H1 (cell line): ENCODE data around the gene RTF1. TPM values are rescaled to one million over a fixed set of nuclear protein-coding genes. Genes with fewer than 3 reads are reported as not detected.
A peak's percentile ranks its signal among the peaks of the same experiment; 100 is the strongest.

Experiments
- CTCF ChIA-PET: fragments of 300-600 bp; sonication (Branson Sonifier 250); formaldehyde crosslinking; loops from one replicate; lab custom pipeline; 2021; ENCODE audit not compliant: partially characterized antibody; lab: Charles Lee
- POLR2A ChIA-PET: fragments of 300-600 bp; sonication (Branson Sonifier 250); formaldehyde crosslinking; loops from one replicate; lab custom pipeline; 2021; ENCODE audit warnings: inconsistent platforms; ENCODE audit not compliant: partially characterized antibody; lab: Charles Lee
- DNase-seq, 2 experiments: peaks; one replicate each; pipeline versions ENCODE4 v3.0.0 to v3.0.0-alpha.2; 2010 to 2022; ENCODE audit warnings: low spot score in 2 of 2, low read depth in 1 of 2, mixed read lengths in 1 of 2
- FAIRE-seq: peaks from 2 replicates; lab custom pipeline; 2011; peaks lifted over from hg19 to GRCh38; lab: Jason Lieb, UNC
- H2AFZ ChIP-seq: 2 replicates; pipeline ENCODE4 v1.8.1; 2012; ENCODE audit warnings: low read length, inconsistent platforms
- H2AK5ac ChIP-seq: 2 replicates; pipeline ENCODE4 v1.6.1; 2013; ENCODE audit warnings: low read depth, low read length
- H2BK120ac ChIP-seq: replicated peaks from 2 replicates; pipeline ENCODE3; 2013; ENCODE audit warnings: low read depth, low read length, inconsistent platforms
- H2BK12ac ChIP-seq: 2 replicates; pipeline ENCODE4 v1.6.1; 2013; ENCODE audit warnings: low read depth, low read length
- H2BK15ac ChIP-seq: 2 replicates; pipeline ENCODE4 v1.6.1; 2013; ENCODE audit warnings: low read length
- H2BK20ac ChIP-seq: 2 replicates; pipeline ENCODE4 v1.6.1; 2013; ENCODE audit warnings: low read length
- H2BK5ac ChIP-seq: 2 replicates; pipeline ENCODE4 v1.6.1; 2013; ENCODE audit warnings: low read depth, low read length
- H3K14ac ChIP-seq: 2 replicates; pipeline ENCODE4 v1.6.1; 2013; ENCODE audit warnings: inconsistent platforms; ENCODE audit not compliant: insufficient read length
- H3K18ac ChIP-seq: 2 replicates; pipeline ENCODE4 v1.6.1; 2013; ENCODE audit warnings: low read length; ENCODE audit errors: extremely low read depth
- H3K23ac ChIP-seq: 2 replicates; pipeline ENCODE4 v1.6.1; 2013; ENCODE audit warnings: inconsistent platforms; ENCODE audit not compliant: insufficient read length
- H3K23me2 ChIP-seq: 2 replicates; pipeline ENCODE4 v1.6.1; 2013; ENCODE audit warnings: low read depth, low read length
- H3K27ac ChIP-seq: 2 replicates; pipeline ENCODE4 v1.6.1; 2011; ENCODE audit warnings: low read depth, low read length, inconsistent platforms
- H3K27me3 ChIP-seq, 4 experiments: replicated peaks in 1 of 4; 1 replicate in 1 of 4; 2 replicates in 3 of 4; pipeline versions ENCODE4 v1.6.1 to v1.8.1; 2011 to 2013; ENCODE audit warnings: low read length in 3 of 4, mild to moderate bottlenecking in 3 of 4, inconsistent platforms in 2 of 4, mixed read lengths in 2 of 4, moderate library complexity in 1 of 4; ENCODE audit not compliant: control insufficient read depth in 3 of 4, insufficient read depth in 3 of 4; ENCODE audit errors: extremely low read depth in 1 of 4
- H3K36me3 ChIP-seq, 4 experiments: 2 replicates each; pipeline versions ENCODE4 v1.6.1 to v1.8.1; 2011 to 2013; ENCODE audit warnings: mild to moderate bottlenecking in 4 of 4, low read length in 3 of 4, moderate library complexity in 2 of 4, control low read depth in 1 of 4, inconsistent platforms in 1 of 4; ENCODE audit not compliant: insufficient read depth in 4 of 4, control insufficient read depth in 2 of 4
- H3K4ac ChIP-seq: replicated peaks from 2 replicates; pipeline ENCODE3; 2013; ENCODE audit warnings: low read length, low read depth, mixed read lengths, inconsistent platforms; ENCODE audit not compliant: insufficient read length
- H3K4me1 ChIP-seq, 4 experiments: replicated peaks in 1 of 4; 1 replicate in 1 of 4; 2 replicates in 3 of 4; pipeline versions ENCODE4 v1.6.1 to v1.8.1; 2011 to 2013; ENCODE audit warnings: low read length in 3 of 4, inconsistent platforms in 2 of 4, mixed read lengths in 1 of 4; ENCODE audit not compliant: insufficient read depth in 4 of 4, control insufficient read depth in 3 of 4
- H3K4me2 ChIP-seq, 2 experiments: 2 replicates each; pipeline versions ENCODE4 v1.6.1 to v1.8.1; 2011 to 2013; ENCODE audit warnings: low read depth in 2 of 2, low read length in 2 of 2, control low read depth in 1 of 2, inconsistent platforms in 1 of 2, mild to moderate bottlenecking in 1 of 2; ENCODE audit not compliant: insufficient read depth in 1 of 2
- H3K4me3 ChIP-seq, 4 experiments: fragments of 200-600, 300-600 bp in 1 of 4; sonication (generic), shearing (Covaris generic), sonication (Bioruptor Twin) in 1 of 4; 2 replicates each; pipeline versions ENCODE4 v1.5.1 to v1.8.1; 2011 to 2016; ENCODE audit warnings: low read length in 4 of 4, low read depth in 3 of 4, control low read depth in 2 of 4, inconsistent platforms in 2 of 4, mild to moderate bottlenecking in 2 of 4, mixed read lengths in 1 of 4, moderate library complexity in 1 of 4; ENCODE audit not compliant: insufficient read depth in 2 of 4; ENCODE audit errors: extremely low read depth in 1 of 4
- H3K56ac ChIP-seq: replicated peaks from 2 replicates; pipeline ENCODE3; 2013; ENCODE audit warnings: low read depth, mild to moderate bottlenecking, mixed read lengths, low read length, inconsistent platforms; ENCODE audit not compliant: insufficient read length
- H3K79me1 ChIP-seq: 2 replicates; pipeline ENCODE4 v1.6.1; 2013; ENCODE audit warnings: low read depth, low read length, control low read depth
- H3K79me2 ChIP-seq, 2 experiments: 2 replicates each; pipeline versions ENCODE4 v1.6.1 to v1.8.1; 2012 to 2013; ENCODE audit warnings: low read length in 2 of 2, mild to moderate bottlenecking in 2 of 2, inconsistent platforms in 1 of 2; ENCODE audit not compliant: insufficient read depth in 2 of 2, control insufficient read depth in 1 of 2
- H3K9ac ChIP-seq, 4 experiments: replicated peaks in 1 of 4; 1 replicate in 1 of 4; 2 replicates in 3 of 4; pipeline versions ENCODE4 v1.6.1 to v1.8.1; 2011 to 2013; ENCODE audit warnings: low read depth in 3 of 4, low read length in 3 of 4, control low read depth in 2 of 4, mild to moderate bottlenecking in 2 of 4, moderate library complexity in 2 of 4, inconsistent platforms in 1 of 4; ENCODE audit errors: extremely low read depth in 1 of 4
- H3K9me3 ChIP-seq, 2 experiments: 2 replicates each; pipeline versions ENCODE4 v1.6.1 to v1.8.1; 2012 to 2013; ENCODE audit warnings: mild to moderate bottlenecking in 2 of 2, moderate library complexity in 2 of 2, control low read depth in 1 of 2, inconsistent platforms in 1 of 2, low read depth in 1 of 2, low read length in 1 of 2, mixed read lengths in 1 of 2; ENCODE audit not compliant: insufficient read depth in 2 of 2
- H4K20me1 ChIP-seq, 2 experiments: replicated peaks in 1 of 2; 2 replicates each; pipeline versions ENCODE3 to v1.8.1; 2011 to 2013; ENCODE audit warnings: inconsistent platforms in 2 of 2, low read length in 2 of 2, mild to moderate bottlenecking in 1 of 2; ENCODE audit not compliant: insufficient read depth in 2 of 2, control insufficient read depth in 1 of 2
- H4K5ac ChIP-seq: 2 replicates; pipeline ENCODE4 v1.6.1; 2013; ENCODE audit warnings: low read length, low read depth, mixed read lengths, inconsistent platforms; ENCODE audit not compliant: insufficient read length
- H4K8ac ChIP-seq: 2 replicates; pipeline ENCODE4 v1.8.0; 2013; ENCODE audit warnings: mild to moderate bottlenecking, moderate library complexity, low read length, inconsistent platforms; ENCODE audit not compliant: insufficient read depth; ENCODE audit errors: extremely low read depth
- H4K91ac ChIP-seq: replicated peaks from 2 replicates; pipeline ENCODE3; 2013; ENCODE audit warnings: low read length, mixed read lengths, inconsistent platforms; ENCODE audit not compliant: insufficient read length
- CTCF ChIP-seq, 3 experiments: IDR thresholded peaks; 1 replicate in 2 of 3; 2 replicates in 1 of 3; pipeline versions ENCODE4 v1.5.1 to v1.6.1; 2011; ENCODE audit warnings: low read length in 3 of 3, mild to moderate bottlenecking in 3 of 3, inconsistent platforms in 2 of 3, low read depth in 1 of 3, moderate library complexity in 1 of 3; ENCODE audit not compliant: insufficient read depth in 1 of 3; ENCODE audit errors: control extremely low read depth in 1 of 3
- GTF2F1 ChIP-seq: IDR thresholded peaks from 2 replicates; pipeline ENCODE4 v1.6.1; 2012; ENCODE audit warnings: low read depth, low read length, improper control_type of control experiment, borderline replicate concordance
- NRF1 ChIP-seq: IDR thresholded peaks from 2 replicates; pipeline ENCODE4 v1.6.1; 2011; ENCODE audit warnings: mild to moderate bottlenecking, low read depth, low read length, improper control_type of control experiment
- RAD21 ChIP-seq, 2 experiments: IDR thresholded peaks in 1 of 2; conservative IDR thresholded peaks in 1 of 2; 2 replicates each; pipeline ENCODE4 v1.6.1; 2011; ENCODE audit warnings: low read depth in 2 of 2, low read length in 2 of 2, improper control_type of control experiment in 1 of 2, inconsistent platforms in 1 of 2, mild to moderate bottlenecking in 1 of 2, moderate library complexity in 1 of 2
- RBBP5 ChIP-seq: IDR thresholded peaks from 2 replicates; pipeline ENCODE4 v1.7.1; 2012; ENCODE audit warnings: low read depth, mild to moderate bottlenecking, inconsistent platforms, low read length, moderate library complexity, borderline replicate concordance
- TBP ChIP-seq: IDR thresholded peaks from 2 replicates; pipeline ENCODE4 v1.6.1; 2011; ENCODE audit warnings: low read depth, low read length, improper control_type of control experiment
- WGBS, 2 experiments: shearing (Covaris generic) in 1 of 2; methylation state at CpG; one replicate each; pipeline versions ENCODE4 v1.1.6 to v1.1.7; 2013 to 2015; ENCODE audit warnings: low lambda C conversion rate in 2 of 2, mixed read lengths in 2 of 2, inconsistent platforms in 1 of 2, low coverage in 1 of 2, missing lambda C conversion rate in 1 of 2; ENCODE audit not compliant: insufficient replicate concordance in 2 of 2, insufficient coverage in 1 of 2, insufficient read length in 1 of 2; ENCODE audit errors: extremely low coverage in 1 of 2, missing lambda C conversion rate in 1 of 2; 5-methylcytosine and 5-hydroxymethylcytosine counted together
- polyA plus RNA-seq, 7 experiments: library from polyadenylated mRNA; depleted of rRNA in 3 of 7; stranded (reverse) in 5 of 7; unstranded in 2 of 7; fragments of >200 nt in 5 of 7; fragments of 200-250 nt in 2 of 7; gene quantifications; 1 replicate in 5 of 7; 2 replicates in 1 of 7; 4 replicates in 1 of 7; pipeline versions ENCODE4 v1.2.1 to v1.2.3, GENCODE V29; 2011 to 2013; ENCODE audit warnings: missing spikeins in 2 of 7, mixed read lengths in 2 of 7
- total RNA-seq: library from RNA; stranded (reverse); fragmentation: NEBNext Ultra II Directional; extraction: Animal tissue kit (Norgen Biotek cat#: 25700); gene quantifications from 2 replicates; pipeline ENCODE4 v1.2.1, GENCODE V29; 2021

RTF1 gene
- total and polyA plus RNA-seq, 2 of the 8 experiments (the other 6 are each of a cell fraction or from before 2014, with no cell fraction given) = 22.6 to 47.7 TPM

GRCh38 chr15:41465822-41466421 lies 49.0 kb downstream of the RTF1 start:
- FAIRE-seq (no peak), DNase-seq (no peak)
- Histone ChIP-seq H2AFZ (no peak overlapping the region), H3K56ac (no peak overlapping the region), H2BK15ac (no peak overlapping the region), H3K4me3 (no peak overlapping the region), H2BK20ac (no peak overlapping the region), H4K20me1 (peaks cover 0 to 4% of the 10 kb centered on the region in 2 experiments), H4K91ac (no peak overlapping the region), H3K27me3 (no peaks in the 10 kb centered on the region), H3K79me1 (no peaks in the 10 kb centered on the region), H2AK5ac (no peak overlapping the region), H3K23me2 (no peaks in the 10 kb centered on the region; the same call in 1 of the 2 replicates), H2BK12ac (no peak overlapping the region), H3K9me3 (no peaks in the 10 kb centered on the region), H3K4me1 (no peaks in the 10 kb centered on the region), H4K8ac (no peak overlapping the region), H3K79me2 (no peaks in the 10 kb centered on the region), H2BK120ac (no peak overlapping the region), H3K4ac (no peak overlapping the region), H2BK5ac (no peak overlapping the region), H3K9ac (no peak overlapping the region), H3K14ac (no peak overlapping the region), H3K27ac (no peak overlapping the region), H4K5ac (no peak overlapping the region), H3K36me3 (peaks cover 5 to 44% (median 29%) of the 10 kb centered on the region in 4 experiments), H3K4me2 (no peak overlapping the region), H3K23ac (no peak overlapping the region), H3K18ac (no peak overlapping the region)
- 93% methylated on average over 8 of the region's 8 CpGs; no CpG with 5 or more reads in 1 of the 2 experiments for WGBS, 2 experiments
- ChIA-PET CTCF (interaction anchor here (0.6 to 4.9 kb wide), 38 partner anchors 9 to 537 kb away, joined by 3 to 46 read pairs (median 4); partner anchors contain the start of genes ITPKA and LTK), POLR2A (interaction anchor here (0.8 to 1.3 kb wide), 3 partner anchors 9 to 64 kb away, joined by 3 to 4 read pairs (median 3); no protein-coding TSS in a partner anchor)
- TF ChIP-seq CTCF (IDR thresholded peaks at IDR 0.05; ENCODE audit: control extremely low read depth in 1 of 3, insufficient read depth in 1 of 3, low read depth in 1 of 3, low read length in 3 of 3) (peak in 2 of 3 experiments; percentile 54 to 89; a peak in 2 of 4 replicates), TBP (no peak), RAD21 (IDR thresholded peaks at IDR 0.05 in 1 of 2, conservative IDR thresholded peaks at IDR 0.05 in 1 of 2; ENCODE audit: low read depth in 2 of 2, low read length in 2 of 2) (peak; percentile 82 to 83), NRF1 (no peak), GTF2F1 (no peak), RBBP5 (no peak)
